Fibroblast of lung (primary cell): ENCODE measurements around the gene CLIC1. TPM values are rescaled to one million over a fixed set of nuclear protein-coding genes. Genes with fewer than 3 reads are reported as not detected.

Source experiments
- DNase-seq, 2 donors: peaks; one replicate each; pipeline versions ENCODE4 v3.0.0 to v3.0.0-alpha.2; 2010; ENCODE audit warnings: low read depth in 2 of 2
- H2AFZ ChIP-seq: 2 replicates; pipeline ENCODE4 v1.5.1; 2012; ENCODE audit warnings: low read length, control low read depth, inconsistent platforms
- H3K27ac ChIP-seq: 2 replicates; pipeline ENCODE4 v1.5.1; 2011; ENCODE audit warnings: low read length, control low read depth; ENCODE audit not compliant: insufficient read depth
- H3K27me3 ChIP-seq: 2 replicates; pipeline ENCODE4 v1.5.1; 2011; ENCODE audit warnings: mild to moderate bottlenecking, low read length; ENCODE audit not compliant: control insufficient read depth, insufficient read depth
- H3K36me3 ChIP-seq: 2 replicates; pipeline ENCODE4 v1.5.1; 2011; ENCODE audit warnings: low read length; ENCODE audit not compliant: control insufficient read depth, insufficient read depth
- H3K4me1 ChIP-seq: 2 replicates; pipeline ENCODE4 v1.5.1; 2011; ENCODE audit warnings: low read length; ENCODE audit not compliant: control insufficient read depth, insufficient read depth; ENCODE audit errors: extremely low read depth
- H3K4me2 ChIP-seq: 2 replicates; pipeline ENCODE4 v1.5.1; 2011; ENCODE audit warnings: low read length, control low read depth; ENCODE audit not compliant: insufficient read depth; ENCODE audit errors: extremely low read depth
- H3K4me3 ChIP-seq, 4 experiments: fragments of 200-600 bp in 1 of 4; sonication (generic) in 1 of 4; replicated peaks in 1 of 4; 2 replicates each; pipeline ENCODE4 v1.5.1; 2011 to 2016; ENCODE audit warnings: low read length in 4 of 4, low read depth in 3 of 4, mild to moderate bottlenecking in 3 of 4, control low read depth in 2 of 4, inconsistent platforms in 1 of 4, mixed read lengths in 1 of 4; ENCODE audit not compliant: insufficient read depth in 1 of 4; ENCODE audit errors: control extremely low read depth in 1 of 4
- H3K79me2 ChIP-seq: 2 replicates; pipeline ENCODE4 v1.5.1; 2012; ENCODE audit warnings: mild to moderate bottlenecking, low read length, inconsistent platforms; ENCODE audit not compliant: control insufficient read depth, insufficient read depth
- H3K9ac ChIP-seq: 2 replicates; pipeline ENCODE4 v1.5.1; 2011; ENCODE audit warnings: mild to moderate bottlenecking, low read length, control low read depth; ENCODE audit not compliant: insufficient read depth
- H3K9me3 ChIP-seq: 2 replicates; pipeline ENCODE4 v1.5.1; 2012; ENCODE audit warnings: low read depth, low read length; ENCODE audit not compliant: control insufficient read depth, insufficient read depth
- H4K20me1 ChIP-seq: 2 replicates; pipeline ENCODE4 v1.5.1; 2011; ENCODE audit warnings: low read length; ENCODE audit not compliant: control insufficient read depth, insufficient read depth; ENCODE audit errors: extremely low read depth
- CTCF ChIP-seq, 2 donors: IDR thresholded peaks in 1 of 2; conservative IDR thresholded peaks in 1 of 2; 1 replicate in 1 of 2; 2 replicates in 1 of 2; pipeline ENCODE4 v1.5.1; 2011 to 2012; ENCODE audit warnings: low read length in 2 of 2, control low read depth in 1 of 2, inconsistent platforms in 1 of 2, low read depth in 1 of 2, mild to moderate bottlenecking in 1 of 2
- EZH2 ChIP-seq: IDR thresholded peaks from 2 replicates; pipeline ENCODE4 v1.5.1; 2012; ENCODE audit warnings: low read length, control low read depth, mild to moderate bottlenecking; ENCODE audit errors: missing control alignments
- polyA minus RNA-seq: library from RNA; depleted of rRNA, polyadenylated mRNA; stranded (reverse); fragments of >200 nt; gene quantifications from 2 replicates; pipeline ENCODE4 v1.2.3, GENCODE V29; 2011; ENCODE audit warnings: low replicate concordance
- polyA plus RNA-seq, 2 donors: library from polyadenylated mRNA; depleted of rRNA in 1 of 2; stranded (reverse) in 1 of 2; unstranded in 1 of 2; fragments of >200 nt; gene quantifications; 2 replicates each; pipeline ENCODE4 v1.2.1, GENCODE V29; 2011 to 2012; ENCODE audit warnings: missing spikeins in 1 of 2
- total RNA-seq: library from RNA; depleted of rRNA; stranded (reverse); fragments of >200 nt; gene quantifications from 2 replicates; pipeline ENCODE4 v1.2.1, GENCODE V29; 2014

Gene CLIC1
- total RNA-seq (439 and 615 TPM in 2 replicates), polyA plus RNA-seq (639 and 788 TPM in 2 replicates), polyA minus RNA-seq (590 and 827 TPM in 2 replicates)
- 639 and 789 TPM in 2 replicates for polyA plus RNA-seq (2012)

DNA sequence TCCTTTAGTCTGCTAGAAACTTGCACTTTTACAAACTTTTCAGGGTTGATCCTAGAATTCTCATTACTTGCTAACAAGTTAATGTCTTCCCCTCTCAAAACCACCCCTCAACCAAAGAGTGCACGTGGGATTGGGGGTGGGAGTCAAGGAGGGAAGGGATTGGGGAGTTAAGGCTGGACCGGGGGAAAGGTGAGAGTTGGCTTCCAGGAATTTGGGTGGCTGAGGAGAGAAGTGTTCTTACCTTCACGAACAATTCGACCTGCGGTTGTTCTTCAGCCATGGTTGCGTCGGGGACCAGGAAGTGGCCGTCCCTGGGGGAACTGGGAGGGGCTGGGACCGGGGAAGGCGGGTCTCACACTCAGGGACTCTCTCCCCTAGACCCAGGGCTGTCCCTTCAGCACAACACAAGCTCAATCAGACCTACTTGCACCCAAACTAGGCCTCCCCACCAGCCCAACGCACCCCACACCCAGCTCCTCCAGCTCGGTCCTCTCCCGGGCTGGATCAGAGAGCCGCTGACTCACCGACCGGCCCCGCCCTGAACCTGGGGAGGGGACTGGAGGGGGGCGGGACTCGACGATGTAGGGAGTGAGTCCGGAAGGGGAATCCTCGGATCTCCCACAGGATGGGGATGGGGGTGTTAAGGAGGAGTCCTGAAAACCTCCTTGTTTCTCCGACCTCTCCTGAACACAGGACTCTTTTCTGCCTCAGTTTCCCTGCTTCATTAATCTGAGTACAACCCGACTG is at the start of gene CLIC1:
Gene CLIC1, minus strand, starts transcription at position 510 of the 747 bp plus-strand sequence. Its CDS starts 230 bp downstream, at position 280.
- H3K79me2 ChIP-seq = peaks cover 52% of the 10 kb centered on the region
- H3K27ac ChIP-seq = peak within 1 kb of the TSS; percentile 88
- H3K4me2 ChIP-seq = peak within 1 kb of the TSS; percentile 98
- peaks cover 32% of the 10 kb centered on the region for H3K4me1 ChIP-seq
- no peaks in the 10 kb centered on the region for H4K20me1 ChIP-seq
- DNase-seq = peak; percentile 79 to 83
- no peaks in the 10 kb centered on the region for H3K27me3 ChIP-seq
- no peaks in the 10 kb centered on the region for H3K9me3 ChIP-seq
- peak within 1 kb of the TSS; percentile 89 to 99 (median 97) for H3K4me3 ChIP-seq
- TF ChIP-seq CTCF (conservative IDR thresholded peaks at IDR 0.05 in 1 of 2, IDR thresholded peaks at IDR 0.05 in 1 of 2; ENCODE audit: low read depth in 1 of 2, low read length in 2 of 2) (no peak), EZH2 (no peak)
- peak within 1 kb of the TSS; percentile 63 for H2AFZ ChIP-seq
- H3K36me3 ChIP-seq = peaks cover 18% of the 10 kb centered on the region
- peak within 1 kb of the TSS; percentile 77 for H3K9ac ChIP-seq

DNA sequence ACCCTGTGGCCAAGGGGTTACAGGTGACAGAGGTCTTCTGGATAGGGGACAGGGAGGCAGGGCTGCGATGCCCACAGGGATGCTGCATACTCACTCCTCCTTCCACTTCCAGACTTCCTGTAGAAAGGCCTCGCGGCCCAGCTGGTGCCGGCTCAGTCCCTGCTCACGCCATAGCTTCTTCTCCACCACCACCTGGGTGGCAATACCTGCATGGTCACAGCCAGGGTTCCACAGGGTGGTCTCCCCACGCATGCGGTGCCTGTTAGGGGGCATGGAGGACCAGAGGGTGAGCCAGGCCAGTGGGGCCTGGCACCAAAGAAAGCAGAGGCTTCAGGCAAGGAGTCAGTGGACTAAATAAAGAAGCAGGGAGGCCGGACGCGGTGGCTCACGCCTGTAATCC is 49.1 kb upstream of the CLIC1 start:
- Histone ChIP-seq H3K79me2 (no peaks in the 10 kb centered on the region), H3K27me3 (no peaks in the 10 kb centered on the region), H3K27ac (no peak overlapping the region), H3K36me3 (peaks cover 24% of the 10 kb centered on the region), H3K4me3 (no peak overlapping the region), H3K9me3 (no peaks in the 10 kb centered on the region), H3K9ac (no peak overlapping the region), H3K4me1 (no peaks in the 10 kb centered on the region), H3K4me2 (no peak overlapping the region), H4K20me1 (no peaks in the 10 kb centered on the region), H2AFZ (no peak overlapping the region)
- TF ChIP-seq EZH2 (no peak), CTCF (conservative IDR thresholded peaks at IDR 0.05 in 1 of 2, IDR thresholded peaks at IDR 0.05 in 1 of 2; ENCODE audit: low read depth in 1 of 2, low read length in 2 of 2) (no peak)
- DNase-seq = no peak

DNA sequence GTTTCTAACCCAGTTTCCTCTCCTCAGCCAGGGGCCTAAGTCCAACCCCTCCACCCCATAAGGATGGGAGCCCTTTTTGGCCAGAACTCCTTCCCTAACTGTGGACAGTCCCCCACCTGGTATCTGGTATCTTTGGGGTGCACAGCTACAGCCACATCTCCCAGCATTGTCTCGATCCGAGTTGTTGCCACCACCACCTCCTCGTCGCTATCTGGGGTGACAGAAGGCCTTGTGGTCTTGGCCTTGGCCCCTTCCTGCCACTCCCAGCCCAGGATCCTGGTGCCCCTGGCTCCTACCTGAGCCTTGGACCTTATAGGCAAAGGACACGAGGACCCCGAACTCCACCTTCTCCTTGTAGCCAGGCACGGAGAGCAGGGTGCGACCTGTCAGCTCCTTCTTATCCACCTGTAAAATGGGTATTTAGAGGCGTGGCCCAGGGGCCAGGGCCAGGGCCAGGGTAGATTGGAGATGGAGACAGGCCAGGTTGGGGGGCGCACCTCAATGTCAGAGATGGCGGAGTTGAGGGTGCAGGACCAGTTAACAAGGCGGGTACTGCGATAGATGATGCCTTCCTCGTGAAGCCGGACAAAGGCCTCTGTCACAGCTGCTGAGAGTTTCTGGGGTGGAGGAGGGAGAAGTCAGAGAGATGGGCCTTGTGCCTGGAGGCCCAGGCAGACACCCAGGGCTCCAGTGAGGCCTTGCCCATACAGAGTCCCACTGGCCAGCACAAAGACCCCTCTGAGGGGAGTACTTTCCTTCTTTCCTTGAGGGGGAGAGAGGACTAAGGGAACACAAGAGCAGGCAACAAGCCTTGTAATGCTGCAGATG is 48.0 kb upstream of the CLIC1 start:
- Histone ChIP-seq H3K27ac (no peak overlapping the region), H3K36me3 (peaks cover 23% of the 10 kb centered on the region), H3K4me3 (no peak overlapping the region), H4K20me1 (no peaks in the 10 kb centered on the region), H3K27me3 (no peaks in the 10 kb centered on the region), H3K9ac (no peak overlapping the region), H2AFZ (no peak overlapping the region), H3K4me1 (no peaks in the 10 kb centered on the region), H3K79me2 (no peaks in the 10 kb centered on the region), H3K4me2 (no peak overlapping the region), H3K9me3 (no peaks in the 10 kb centered on the region)
- DNase-seq = no peak
- TF ChIP-seq CTCF (conservative IDR thresholded peaks at IDR 0.05 in 1 of 2, IDR thresholded peaks at IDR 0.05 in 1 of 2; ENCODE audit: low read depth in 1 of 2, low read length in 2 of 2) (no peak), EZH2 (no peak)
